Amniotic stem cell (primary cell): ENCODE results near the gene CYP19A1.
"Not testable (repeated sequence)": the region's sequence is repeated elsewhere in the genome, so short reads cannot be mapped to it uniquely, and the experiment has no call there.

Experiments
- DNase-seq: peaks from one replicate; lab custom pipeline; 2025; lab: John Stamatoyannopoulos, UW

CYP19A1 gene

DNA sequence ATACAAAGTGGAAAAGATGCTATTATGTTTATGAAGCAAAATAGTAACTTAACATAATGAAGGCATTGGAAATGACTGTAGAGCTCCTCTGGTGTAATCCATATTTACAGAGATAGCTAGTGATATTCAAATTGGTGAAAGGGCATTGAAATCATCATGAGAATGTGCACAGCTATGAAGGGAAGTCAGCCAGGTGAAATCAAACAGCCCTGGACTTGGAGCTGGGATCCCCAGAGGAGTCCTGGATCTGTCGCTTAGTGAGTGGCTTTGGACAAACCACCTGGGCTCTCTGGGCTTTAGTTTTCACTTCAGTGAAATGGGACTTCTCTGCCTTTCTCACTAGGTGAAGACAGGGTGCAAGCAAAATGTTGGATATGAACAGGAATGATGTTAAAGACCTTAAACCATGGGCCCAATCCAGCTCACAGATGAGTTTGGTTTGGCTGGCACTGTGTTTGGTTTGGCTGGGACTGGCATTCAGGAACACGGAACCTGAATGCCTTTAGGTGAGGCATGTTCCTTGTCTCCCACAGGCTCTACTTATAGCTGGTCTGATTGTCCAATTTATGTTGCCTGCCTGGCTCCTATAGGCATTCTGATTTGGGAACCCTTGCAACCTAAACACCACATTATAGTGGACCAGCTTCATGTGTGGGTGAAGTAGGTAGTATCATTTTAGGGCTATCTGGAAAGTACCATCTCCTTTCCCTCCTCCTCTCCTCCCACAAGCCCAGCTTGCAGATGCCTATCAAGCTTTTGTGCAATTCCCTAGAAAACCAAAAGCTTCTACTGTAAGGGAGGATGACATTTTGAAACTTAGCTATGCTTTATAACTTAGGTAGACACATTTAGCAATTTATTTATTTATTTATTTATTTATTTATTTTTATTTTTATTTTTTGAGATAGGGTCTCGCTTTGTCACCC is 133.1 kb downstream of the CYP19A1 start:
- no peak for DNase-seq

DNA sequence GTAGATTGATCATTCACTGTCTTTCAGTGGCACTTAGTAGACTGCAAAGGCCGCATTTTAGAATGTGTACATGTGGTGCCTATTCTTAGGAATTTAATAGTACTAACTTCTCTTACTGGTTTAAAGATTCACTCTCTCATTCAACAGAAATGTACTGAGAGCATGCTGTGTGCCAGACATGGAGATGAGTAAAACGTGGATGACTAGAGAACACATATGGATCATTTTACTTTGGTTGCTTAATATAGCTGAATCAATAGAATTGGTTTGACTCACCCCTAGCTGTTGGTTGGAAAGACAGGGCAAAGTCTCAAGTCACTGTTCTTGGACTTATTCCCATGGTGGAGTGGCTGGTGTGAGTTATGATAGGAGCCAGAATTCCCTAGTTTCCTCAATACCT is 134.6 kb downstream of the CYP19A1 start:
- DNase-seq, result no peak

DNA sequence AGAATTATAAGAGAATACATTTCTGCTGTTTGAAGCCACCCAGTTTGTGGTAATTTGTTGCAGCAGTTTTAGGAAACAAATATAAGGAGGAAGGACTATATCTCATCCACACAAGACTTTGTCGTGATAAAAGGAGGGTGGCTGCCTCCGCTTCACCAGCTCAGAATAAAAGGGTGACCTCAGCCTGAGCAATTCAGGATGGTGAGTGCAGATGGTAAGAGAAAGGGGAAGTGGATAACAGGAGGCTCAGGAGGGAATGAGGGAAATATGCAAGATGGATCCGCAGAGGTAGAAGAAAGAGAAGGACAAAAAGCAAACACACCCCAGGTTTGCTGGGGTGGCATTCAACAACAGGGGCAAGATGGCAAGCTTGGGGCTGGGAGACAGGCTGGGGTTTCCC is 135.6 kb downstream of the CYP19A1 start:
- no peak for DNase-seq

DNA sequence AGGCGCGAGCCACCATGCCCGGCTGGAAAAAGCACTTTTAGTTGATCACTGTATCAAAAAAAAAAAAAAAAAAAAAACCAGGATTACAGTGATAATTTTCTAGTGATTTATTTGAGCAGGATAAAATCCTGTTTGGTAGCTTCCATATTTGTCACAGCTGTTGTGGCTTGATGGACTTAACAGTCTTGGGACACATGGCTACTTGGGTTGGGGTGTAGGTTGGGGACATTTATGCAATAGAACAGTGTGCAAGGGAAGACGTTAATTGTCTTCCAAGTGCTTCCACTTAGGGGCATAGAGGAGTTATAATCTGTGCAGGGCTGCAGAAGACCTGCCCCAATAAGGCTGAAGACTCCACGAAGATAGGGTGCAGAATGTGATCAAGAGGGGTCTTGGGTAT is 136.8 kb downstream of the CYP19A1 start:
- DNase-seq, result no peak

DNA sequence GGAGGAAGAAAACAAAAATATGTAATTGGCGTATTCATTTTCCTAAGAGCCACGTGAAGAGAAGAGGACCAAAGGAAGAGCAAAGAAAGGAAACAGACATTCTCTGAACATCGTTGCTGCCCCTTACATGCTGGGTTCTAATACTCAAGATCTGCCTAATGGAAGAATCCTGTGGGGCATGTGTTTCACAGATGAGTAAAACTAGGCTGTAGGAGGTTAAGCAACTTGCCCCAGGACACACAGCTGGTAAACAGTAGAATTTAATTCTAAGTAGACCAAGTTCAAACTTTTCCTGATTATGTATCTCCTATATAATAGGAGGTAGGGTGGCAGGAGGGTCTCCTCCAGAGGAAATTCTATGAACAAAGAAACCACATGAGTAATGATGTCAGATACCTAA is 137.6 kb downstream of the CYP19A1 start:
- no peak for DNase-seq

DNA sequence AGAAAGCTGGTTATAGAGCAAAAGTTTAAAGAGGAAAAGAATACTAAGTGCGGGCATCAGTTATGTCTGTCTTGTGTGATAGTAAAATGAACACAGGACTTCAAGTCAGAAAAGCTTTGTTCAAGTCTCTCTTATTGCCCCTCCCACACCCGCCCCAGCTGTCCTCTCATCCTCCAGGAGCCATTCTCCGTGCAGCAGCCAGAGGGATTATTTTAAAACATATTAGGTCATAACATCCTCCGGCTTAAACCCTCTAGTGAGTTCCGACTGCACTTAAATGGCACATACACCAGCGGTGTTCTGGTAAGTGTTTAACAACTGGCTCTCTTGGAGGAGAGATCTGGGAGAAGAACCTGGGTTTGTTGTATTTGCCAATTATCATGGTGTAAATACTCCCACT is 138.9 kb downstream of the CYP19A1 start:
- no peak for DNase-seq

DNA sequence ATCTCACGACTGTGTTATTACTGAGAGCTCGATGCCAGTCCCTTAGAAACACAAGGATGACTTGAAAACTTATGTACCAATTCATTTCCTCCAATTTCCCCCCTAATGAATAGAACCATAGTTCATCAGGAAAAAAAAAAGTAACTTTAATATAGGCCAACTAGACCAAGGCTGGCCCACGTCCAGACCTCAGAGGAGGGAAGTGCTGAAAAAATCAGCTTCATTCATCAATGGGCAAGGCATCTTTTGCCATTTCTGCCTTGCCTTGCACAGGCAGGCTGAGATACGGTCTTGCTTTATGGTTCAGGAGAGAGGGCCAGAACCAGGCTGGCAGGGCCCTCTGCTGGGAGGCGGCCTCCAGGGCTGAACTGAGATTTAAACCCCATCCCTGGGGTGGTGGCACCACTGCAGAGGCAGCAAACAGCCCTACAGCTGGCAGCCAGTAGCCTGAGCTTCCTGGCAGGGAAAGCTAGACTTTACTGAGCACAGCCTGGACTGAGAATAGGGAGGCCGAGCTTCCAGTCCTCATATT is 139.6 kb downstream of the CYP19A1 start:
- no peak for DNase-seq

DNA sequence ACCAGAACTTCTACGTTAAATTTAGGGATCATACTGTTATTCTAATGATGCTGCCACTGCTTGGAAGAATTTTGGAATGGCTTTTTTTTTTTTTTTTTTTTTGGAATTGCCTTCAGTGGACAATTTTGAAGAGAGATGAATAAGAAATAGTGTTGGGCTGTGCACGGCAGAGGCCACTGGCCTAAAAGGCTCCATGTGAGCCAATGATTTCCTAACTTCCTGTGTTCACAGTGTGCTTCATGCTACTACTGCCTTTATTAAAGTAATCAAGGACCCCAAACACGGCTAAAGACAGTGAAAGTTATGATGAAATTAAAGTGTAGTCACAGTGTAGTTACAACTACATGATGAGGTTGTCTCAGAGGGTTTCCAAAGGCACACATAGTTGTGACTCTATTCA is 142.9 kb downstream of the CYP19A1 start:
- DNase-seq, result no peak

DNA sequence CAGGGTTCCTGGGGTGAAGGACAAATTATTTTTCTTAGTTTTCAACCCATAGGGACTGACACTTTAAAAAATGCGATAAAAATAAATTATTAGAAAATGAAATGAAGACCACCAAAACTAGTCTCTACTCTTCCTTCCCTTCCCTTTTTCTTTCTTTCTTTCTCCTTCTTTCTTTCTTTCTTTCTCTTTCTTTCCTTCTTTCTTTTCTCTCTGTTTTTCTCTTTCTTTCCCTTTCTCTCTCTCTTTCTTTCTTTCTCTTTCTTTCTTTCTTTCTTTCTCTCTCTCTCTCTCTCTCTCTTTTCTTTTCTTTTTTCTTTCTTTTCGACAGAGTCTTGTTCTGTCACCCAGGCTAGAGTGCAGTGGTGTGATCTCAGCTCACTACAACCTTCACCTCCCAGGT is 144.4 kb downstream of the CYP19A1 start:
- no peak for DNase-seq

DNA sequence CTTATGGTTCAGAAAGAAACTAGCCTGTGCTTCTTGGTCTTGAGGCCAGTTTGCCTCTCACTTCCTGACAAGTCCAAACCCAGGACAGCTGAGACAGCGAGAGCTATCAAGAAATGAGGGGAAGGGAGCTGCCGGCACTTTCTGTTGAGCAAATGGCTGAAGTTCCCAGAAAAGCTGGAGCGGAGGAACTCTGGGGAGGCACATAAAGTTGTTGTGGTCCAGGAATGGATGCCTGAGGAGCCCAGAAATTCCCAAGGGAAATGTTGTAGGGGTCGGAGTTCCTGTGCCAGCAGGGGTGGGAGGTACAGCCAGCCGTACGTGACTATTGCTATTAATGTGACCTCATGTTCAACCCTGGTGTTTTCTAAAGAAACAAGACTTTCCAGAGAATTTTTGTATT is 144.9 kb downstream of the CYP19A1 start:
- no peak for DNase-seq

DNA sequence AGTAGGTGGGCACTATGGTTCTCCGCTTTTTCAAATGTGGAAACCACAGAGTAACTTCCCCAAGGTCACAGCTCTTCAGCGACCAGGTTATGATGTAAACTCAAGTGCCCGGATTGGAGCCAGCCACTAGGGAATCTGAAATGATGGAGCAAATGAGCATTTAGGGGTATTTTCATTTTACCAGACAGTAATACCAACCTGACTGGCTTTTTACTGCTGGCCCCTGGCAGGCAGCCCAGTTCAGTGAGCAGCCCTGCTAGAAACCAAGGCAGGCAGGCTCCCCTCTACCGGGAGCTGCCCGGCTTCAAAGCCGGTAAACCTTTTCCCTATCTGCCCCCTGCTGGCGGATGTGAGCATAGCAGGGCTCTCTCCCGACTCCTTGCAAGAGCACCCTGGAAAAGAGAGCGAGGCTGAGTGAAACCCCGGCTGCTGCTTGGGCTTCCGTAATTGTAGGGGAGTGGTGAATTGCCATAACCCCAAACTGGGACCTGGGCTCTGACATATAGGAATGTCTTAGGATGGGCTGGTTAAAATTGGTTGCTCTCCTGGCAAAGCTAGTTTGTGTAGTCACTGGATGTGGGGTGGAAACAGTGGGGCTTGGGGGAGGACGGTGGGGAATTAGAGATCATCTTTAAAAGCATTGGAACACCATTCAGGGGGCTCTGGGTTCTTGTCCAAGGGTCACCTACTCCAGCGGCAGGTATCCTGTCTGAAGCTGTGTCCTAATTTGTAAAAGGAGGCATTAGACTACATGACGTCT is 145.7 kb downstream of the CYP19A1 start:
- DNase-seq, result peak; percentile 45

DNA sequence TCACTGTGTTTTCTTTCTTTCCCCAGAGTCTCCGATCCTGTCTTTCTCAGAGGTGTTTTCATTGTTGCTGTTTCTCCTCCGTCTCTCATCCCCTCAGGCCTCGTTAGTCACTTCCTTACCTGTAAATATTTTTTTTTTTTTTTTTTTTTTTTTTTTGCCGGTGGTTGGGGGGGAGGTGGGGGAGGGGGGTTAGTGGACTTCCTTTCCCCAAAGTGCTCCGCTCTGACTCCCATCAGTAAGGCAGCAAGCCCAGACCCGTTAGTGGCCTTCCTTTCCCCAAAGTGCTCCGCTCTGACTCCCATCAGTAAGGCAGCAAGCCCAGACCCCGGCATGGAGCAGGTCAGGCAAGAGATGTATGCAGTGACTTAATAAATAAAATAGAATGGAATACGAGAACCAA is 146.6 kb downstream of the CYP19A1 start:
- no peak for DNase-seq

DNA sequence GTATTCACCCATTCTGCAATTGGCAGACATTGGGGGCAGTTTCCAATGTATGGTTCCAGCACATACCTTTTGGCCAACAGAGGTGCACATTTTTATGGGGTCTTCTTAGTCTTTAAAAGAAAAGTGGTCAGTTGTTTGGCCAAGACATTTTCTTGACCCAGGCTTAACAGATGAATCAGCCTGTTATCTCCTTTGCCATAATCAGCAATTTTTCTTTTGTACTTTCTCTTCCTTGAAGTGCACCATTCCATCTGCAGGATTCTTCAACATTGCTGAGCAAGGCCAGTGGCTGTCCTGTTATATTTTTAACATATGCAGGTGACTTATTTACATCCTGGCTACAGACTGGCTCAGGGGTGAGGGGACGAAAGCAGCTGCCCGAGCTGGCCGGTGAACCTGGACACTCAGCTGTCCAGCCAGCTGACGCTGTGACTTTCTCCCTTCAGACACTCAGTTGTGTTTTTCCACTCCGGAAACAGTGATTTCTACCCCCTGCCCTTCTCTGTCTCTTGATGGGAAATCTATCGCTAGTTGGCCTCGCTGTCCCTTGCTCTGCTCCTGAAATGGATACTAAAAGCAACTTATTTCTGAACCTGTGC is 147.2 kb downstream of the CYP19A1 start:
- DNase-seq, result no peak

DNA sequence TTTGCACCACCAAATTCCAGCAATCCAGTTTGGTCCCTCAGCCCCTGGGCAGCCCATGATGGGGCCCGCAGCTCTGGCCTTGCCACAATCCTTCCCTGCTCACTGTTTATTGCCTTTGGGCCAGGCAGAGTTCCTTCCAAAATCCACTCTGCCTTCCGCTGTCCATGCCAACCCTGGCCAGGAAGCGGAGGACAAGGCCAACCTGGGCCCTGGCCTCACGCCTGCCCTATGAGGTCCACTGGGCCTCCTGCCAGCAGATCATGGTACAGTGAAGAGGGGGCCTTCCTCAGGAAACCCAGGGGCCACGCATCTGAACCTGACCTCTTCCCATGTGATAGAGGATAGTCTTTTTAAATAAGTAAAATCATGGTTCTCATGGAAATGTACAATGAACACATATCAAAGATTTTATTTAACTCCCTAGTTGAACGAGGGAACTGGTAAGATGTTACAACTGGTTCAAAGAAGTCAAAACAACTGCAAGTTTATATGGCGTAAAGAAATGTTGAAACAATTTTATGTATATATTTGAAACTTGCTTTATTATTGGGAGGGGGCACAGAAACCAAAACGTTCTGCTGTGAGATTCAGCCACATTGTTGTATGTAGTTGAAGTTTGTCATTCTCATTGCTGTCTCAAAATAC is 147.8 kb downstream of the CYP19A1 start:
- DNase-seq, result no peak

DNA sequence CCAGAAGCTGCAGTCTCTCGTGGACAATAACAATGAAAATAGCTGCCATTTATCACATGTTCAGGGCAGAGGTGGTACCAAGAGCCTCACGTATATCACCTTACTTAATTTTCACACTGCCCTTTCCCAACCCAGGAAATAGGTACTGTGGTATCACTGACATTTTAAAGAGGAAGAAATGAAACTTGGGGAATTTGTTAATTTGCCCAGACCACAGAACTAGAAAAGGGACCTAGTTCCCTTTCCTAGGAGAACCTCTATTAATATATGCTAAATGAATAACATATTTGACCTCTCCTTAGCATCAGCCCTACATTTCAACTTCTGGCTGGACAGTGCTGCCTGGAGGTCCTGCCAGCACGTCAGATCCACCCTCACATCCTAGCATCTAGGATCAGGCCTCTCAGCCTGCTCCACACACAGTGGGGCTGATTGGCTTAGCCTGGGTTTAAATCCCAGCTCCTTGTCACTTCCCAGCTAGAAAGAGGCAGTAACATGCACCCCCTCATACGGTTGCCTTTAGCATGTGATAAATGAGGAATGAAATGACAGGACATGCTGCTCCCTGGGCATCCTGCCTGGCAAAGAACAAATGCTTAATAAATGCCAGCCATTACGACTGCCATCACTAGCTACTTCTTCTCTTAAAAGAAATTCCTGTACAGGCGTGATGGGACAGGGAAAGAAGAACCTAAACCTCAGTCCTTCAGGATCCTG is 148.6 kb downstream of the CYP19A1 start:
- DNase-seq, result no peak

DNA sequence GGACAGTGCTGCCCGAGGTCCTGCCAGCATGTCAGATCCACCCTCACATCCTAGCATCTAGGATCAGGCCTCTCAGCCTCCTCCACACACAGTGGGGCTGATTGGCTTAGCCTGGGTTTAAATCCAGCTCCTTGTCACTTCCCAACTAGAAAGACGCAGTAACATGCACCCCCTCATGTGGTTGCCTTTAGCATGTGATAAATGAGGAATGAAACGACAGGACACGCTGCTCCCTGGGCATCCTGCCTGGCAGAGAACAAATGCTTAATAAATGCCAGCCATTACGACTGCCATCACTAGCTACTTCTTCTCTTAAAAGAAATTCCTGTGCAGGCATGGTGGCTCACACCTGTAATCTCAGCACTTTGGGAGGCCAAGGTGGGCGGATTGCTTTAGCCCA is 149.6 kb downstream of the CYP19A1 start:
- DNase-seq, result not testable (repeated sequence)

DNA sequence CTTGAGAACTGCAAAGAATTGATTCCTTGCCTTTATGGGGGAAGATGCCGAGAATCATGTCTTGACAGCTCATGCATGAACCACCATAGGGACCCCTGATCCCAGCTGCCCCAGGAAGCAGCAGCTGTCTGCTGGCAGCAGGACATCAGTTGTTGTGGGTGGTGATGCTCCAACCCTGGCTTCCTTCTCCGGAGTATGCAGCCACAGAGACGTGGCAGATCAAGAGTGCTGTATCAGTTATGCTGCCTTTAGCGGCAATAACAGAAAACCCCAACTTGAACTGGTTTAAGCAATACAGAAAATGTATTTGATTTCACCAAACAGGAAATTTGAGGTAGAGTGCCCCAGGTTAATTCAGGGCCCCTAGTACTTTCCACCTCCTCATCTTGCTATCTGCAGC is 151.5 kb downstream of the CYP19A1 start:
- DNase-seq, result no peak

DNA sequence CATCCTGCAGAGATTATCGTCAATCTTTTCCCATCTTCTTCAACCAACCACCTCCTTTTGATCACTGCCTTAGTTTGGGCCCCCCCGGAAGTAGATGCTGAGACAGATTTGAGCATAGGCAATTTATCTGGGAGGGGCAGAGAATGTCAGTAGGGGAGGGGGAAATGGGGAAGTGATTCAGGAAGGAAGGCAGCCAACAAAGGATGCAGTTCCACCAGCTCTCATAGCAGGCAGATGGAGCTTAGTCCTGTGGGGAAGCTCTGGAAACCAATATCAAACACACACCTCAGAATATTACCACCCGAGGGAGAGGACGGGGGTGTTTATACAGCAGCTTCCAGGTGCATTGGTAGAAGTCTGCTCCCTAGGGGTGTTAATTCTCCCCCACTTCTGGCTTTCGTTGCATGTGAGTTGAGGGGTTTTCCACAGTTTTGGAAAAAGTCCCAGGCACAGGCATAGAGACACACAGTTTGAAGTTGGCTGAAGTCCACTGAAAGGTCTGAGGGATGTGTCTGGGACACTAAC is 152.2 kb downstream of the CYP19A1 start:
- no peak for DNase-seq

DNA sequence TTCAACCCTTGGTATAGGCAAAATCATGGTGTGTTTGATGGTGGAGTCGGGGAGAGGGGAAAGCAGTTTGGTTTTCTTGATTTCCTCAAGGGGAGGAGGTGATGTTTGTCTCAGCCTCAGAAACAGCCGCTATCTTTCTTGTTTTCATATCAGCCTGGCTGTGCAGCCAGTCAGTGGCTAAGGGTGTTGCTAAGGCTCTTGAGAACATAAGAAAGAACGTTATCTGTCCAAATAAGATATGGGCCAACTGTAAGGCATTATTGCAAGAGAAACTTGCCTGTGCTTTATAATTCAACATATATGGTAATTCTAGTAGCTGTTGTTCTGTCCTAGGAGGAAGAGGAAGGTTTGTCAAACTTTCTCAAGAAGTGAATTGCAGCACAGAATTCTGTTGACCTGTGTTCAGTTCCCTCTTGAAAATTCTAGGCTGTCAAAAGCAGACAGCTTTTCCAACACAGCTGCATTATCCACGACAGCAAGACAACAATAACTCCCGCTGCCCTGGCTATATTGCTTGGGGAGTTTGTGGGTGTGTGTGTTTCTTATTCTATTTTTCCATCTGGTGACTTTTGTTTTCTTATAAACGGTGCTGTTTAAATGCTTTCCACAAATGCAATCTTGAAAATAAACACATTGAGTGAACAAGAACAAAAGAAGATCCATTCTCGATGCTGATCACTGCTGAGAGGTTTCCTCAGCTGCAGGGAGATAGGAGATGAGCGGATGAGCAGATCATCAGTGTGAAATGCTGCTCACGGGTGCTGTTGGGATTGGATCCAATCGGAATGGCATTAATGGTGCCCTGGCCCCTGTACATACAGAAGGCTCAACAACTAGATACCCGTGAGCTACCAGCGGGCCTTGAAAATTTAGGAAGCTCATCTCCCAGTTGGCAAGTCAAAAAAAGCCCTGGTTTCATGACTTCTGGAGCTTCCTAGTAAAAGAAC is 152.9 kb downstream of the CYP19A1 start:
- no peak for DNase-seq

DNA sequence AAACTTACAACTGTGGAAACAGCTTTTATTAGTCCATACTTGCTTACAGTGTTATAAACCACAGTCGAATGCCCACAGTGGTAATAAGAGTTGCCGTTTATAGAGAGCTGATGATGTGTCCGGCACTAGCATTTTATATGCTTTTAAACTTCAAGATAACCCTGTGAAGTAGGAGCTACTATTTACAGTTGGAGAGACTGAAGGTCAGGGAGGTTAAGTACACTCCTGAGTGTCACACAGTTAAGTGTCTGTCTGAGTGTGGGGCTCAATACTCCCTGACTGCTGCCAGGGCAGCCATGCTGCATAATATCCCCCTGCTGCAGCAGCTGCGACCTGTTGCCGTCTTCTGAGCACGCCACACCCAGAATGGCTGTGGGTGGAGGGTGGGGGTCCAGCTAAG is 153.8 kb downstream of the CYP19A1 start:
- DNase-seq, result no peak
